HEK293T (cell line): ENCODE data around the gene EIF5.

Source experiments
- CTBP1 ChIP-seq: fragments of 450-650 bp; IDR thresholded peaks from 2 replicates; pipeline ENCODE4 v1.6.1; 2016; ENCODE audit warnings: borderline replicate concordance
- FOXM1 ChIP-seq: fragments of 450-650 bp; IDR thresholded peaks from 2 replicates; pipeline ENCODE4 v1.6.1; 2017; ENCODE audit warnings: mild to moderate bottlenecking, borderline replicate concordance
- L3MBTL2 ChIP-seq: fragments of 450-650 bp; conservative IDR thresholded peaks from 2 replicates; pipeline ENCODE4 v1.6.1; 2016; ENCODE audit warnings: mild to moderate bottlenecking

DNA sequence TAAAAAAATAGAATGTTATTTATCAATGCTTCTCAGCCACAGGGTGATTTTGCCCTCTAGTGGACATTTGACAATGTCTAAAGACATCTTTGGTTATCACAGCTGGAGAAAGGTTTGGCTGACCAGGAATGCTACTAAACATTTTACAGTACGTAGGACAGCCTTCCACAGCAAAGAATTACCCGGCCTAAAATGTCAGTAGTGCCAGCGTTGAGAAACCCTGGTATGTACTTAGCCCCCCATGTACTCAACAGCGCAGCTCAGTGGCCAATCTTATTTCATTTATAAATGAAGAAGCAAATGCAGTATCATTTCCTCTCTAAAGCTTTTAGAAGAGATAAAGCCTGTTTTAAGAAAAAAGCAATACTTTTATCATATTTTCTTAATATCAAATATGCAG is 57.0 kb downstream of the EIF5 start:
- TF ChIP-seq L3MBTL2 (no peak), FOXM1 (no peak), CTBP1 (no peak)
